Measurements from ENCODE around the gene TNRC18. TPM values are rescaled to one million over a fixed set of nuclear protein-coding genes. Genes with fewer than 3 reads are reported as not detected.

Gene TNRC18
- total and polyA plus RNA-seq, 9 donors: 48.6 to 153 (median 91.8) TPM

DNA sequence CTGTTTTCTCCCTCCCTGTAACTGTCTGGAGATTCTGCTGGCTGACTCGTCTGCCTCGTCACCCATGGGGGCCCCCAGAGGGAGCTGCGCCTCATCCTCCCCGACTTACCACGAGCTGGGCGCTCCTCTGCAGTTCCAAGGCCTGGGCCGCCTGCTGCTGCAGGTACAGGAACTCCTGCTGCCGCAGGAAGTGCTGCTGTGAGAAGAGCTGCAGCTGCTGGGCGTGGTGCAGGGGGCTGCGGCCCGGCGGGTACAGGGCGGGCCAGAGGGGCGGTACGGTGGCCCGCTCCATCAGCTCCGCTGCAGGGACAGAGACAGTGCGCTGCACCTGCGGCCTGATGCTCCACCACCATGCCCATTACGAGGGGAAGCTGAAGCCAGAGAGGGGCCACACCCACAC lies 47.7 kb downstream of the TNRC18 start:
- intact Hi-C loops (cut with DNase I): no loop called here
- 85 to 89% (median 89%) methylated on average over 9 to 20 of the region's 20 CpGs for WGBS, 3 donors
- DNase-seq: no peak
- Histone ChIP-seq H3K27me3 (no peaks in the 10 kb centered on the region), H3K4me1 (ENCODE audit: insufficient read depth) (peaks cover 11% of the 10 kb centered on the region), H3K27ac (no peak overlapping the region), H3K36me3 (no peaks in the 10 kb centered on the region), H3K4me3 (no peak overlapping the region), H3K9me3 (no peaks in the 10 kb centered on the region)
- no peak for TF ChIP-seq POLR2A (IDR thresholded peaks at IDR 0.05)
- TF ChIP-seq, protein P1, sequence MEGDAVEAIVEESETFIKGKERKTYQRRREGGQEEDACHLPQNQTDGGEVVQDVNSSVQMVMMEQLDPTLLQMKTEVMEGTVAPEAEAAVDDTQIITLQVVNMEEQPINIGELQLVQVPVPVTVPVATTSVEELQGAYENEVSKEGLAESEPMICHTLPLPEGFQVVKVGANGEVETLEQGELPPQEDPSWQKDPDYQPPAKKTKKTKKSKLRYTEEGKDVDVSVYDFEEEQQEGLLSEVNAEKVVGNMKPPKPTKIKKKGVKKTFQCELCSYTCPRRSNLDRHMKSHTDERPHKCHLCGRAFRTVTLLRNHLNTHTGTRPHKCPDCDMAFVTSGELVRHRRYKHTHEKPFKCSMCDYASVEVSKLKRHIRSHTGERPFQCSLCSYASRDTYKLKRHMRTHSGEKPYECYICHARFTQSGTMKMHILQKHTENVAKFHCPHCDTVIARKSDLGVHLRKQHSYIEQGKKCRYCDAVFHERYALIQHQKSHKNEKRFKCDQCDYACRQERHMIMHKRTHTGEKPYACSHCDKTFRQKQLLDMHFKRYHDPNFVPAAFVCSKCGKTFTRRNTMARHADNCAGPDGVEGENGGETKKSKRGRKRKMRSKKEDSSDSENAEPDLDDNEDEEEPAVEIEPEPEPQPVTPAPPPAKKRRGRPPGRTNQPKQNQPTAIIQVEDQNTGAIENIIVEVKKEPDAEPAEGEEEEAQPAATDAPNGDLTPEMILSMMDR (IDR thresholded peaks at IDR 0.05): no peak
- TF ChIP-seq EP300 (IDR thresholded peaks at IDR 0.05): no peak

DNA sequence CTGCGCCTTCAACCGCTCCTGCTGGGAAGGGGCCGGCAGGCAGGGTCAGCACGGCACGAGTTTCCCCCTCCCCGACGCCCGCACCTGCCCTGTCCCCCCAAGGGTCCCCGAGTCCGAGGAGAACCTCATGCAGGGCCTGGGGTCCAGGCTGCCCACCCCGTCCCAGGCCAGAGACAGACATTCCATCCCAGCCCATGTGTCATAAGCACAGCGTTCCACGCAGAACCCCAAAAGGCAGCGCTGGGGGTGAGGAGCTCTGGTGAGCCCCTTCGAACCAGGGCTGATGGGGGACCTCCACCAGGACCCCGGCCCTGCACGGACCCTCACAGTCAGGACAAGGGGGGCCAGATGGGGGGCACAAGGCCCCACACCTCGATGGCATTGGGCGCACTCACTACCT lies 49.2 kb downstream of the TNRC18 start:
- intact Hi-C loops (cut with DNase I): no loop called here
- 92 to 94% (median 93%) methylated on average over 19 of the region's 19 CpGs for WGBS, 3 donors
- Histone ChIP-seq H3K36me3 (no peaks in the 10 kb centered on the region), H3K9me3 (no peaks in the 10 kb centered on the region), H3K4me3 (no peak overlapping the region), H3K27ac (no peak overlapping the region), H3K4me1 (ENCODE audit: insufficient read depth) (no peaks in the 10 kb centered on the region), H3K27me3 (no peaks in the 10 kb centered on the region)
- no peak for DNase-seq
- TF ChIP-seq POLR2A (IDR thresholded peaks at IDR 0.05): no peak
- TF ChIP-seq, protein P1 (IDR thresholded peaks at IDR 0.05): no peak
- no peak for TF ChIP-seq EP300 (IDR thresholded peaks at IDR 0.05)

DNA sequence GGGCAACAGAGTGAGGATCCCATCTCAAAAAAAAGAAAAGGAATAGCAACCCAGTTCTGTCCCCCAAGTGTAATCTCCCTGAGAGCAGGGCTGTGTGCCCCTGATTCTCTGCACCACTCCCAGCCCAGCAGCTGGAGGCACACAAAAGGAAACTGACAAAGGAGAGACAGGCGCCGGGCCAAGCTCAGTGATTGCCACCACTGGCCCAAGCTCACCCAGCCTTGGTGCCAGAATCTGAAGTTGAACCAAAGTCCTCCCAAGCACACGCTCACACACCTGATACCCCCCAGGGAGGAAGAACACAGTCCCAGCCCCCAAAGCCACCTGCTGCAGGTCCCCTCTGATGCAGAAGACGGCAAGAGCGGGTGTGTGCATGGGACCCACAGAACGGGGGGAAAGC lies 50.3 kb downstream of the TNRC18 start:
- TF ChIP-seq, protein P1 (IDR thresholded peaks at IDR 0.05): no peak
- TF ChIP-seq POLR2A (IDR thresholded peaks at IDR 0.05): no peak
- no peak for TF ChIP-seq EP300 (IDR thresholded peaks at IDR 0.05)
- Histone ChIP-seq H3K27me3 (no peaks in the 10 kb centered on the region), H3K36me3 (no peaks in the 10 kb centered on the region), H3K4me3 (no peak overlapping the region), H3K9me3 (no peaks in the 10 kb centered on the region), H3K27ac (no peak overlapping the region), H3K4me1 (ENCODE audit: insufficient read depth) (peaks cover 2% of the 10 kb centered on the region)
- 89 to 93% (median 91%) methylated on average over 6 of the region's 6 CpGs for WGBS, 3 donors
- DNase-seq: no peak
- intact Hi-C loops (cut with DNase I): no loop called here

DNA sequence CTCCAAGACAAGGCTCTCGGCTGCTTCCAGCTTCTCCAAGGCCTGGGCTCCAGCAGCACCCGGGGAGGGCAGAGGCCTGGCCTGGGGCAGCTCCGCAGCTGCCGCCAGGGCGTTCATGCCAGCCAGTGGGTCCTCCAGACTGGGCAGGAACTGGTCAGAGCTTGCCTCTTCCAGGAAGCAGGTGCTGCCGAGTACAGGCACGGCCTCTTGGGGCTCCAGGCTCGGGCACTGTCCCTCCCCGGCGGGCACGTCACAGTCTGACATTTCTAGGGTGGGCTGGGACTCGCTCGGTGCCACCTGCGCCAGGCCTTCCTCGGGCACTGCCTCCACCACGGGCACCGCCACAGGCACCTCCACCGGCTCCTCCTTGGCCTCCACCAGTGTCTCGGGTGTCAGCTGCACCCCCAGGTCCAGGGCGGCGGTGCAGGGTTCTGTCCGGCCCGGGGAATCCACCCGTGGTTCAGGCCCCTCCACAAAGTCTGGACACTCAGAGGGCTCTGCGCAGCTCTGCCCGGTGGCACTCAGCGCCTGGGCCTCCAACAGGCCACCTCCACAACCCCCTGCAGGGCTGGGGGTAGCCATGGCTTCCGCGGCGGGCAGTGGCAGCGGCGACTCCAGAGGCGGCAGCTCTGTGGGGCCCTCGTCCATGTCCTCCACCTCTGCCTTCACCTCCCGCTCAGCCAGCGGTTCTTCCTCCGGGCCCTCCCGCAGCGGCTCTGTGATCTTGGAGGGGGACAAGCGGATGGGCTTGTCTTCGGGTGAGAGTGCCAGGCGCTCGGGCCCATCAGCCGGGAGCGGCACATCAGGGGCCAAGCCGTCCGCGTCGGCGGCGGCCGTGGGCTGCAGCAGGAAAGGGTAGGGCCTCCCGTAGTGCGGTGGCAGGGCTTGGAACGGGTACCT lies 52.9 kb downstream of the TNRC18 start:
- Histone ChIP-seq H3K27ac (no peak overlapping the region), H3K27me3 (no peaks in the 10 kb centered on the region), H3K4me1 (ENCODE audit: insufficient read depth) (peaks cover 4% of the 10 kb centered on the region), H3K4me3 (no peak overlapping the region), H3K36me3 (no peaks in the 10 kb centered on the region), H3K9me3 (no peaks in the 10 kb centered on the region)
- TF ChIP-seq POLR2A (IDR thresholded peaks at IDR 0.05): no peak
- no peak for TF ChIP-seq EP300 (IDR thresholded peaks at IDR 0.05)
- TF ChIP-seq, protein P1 (IDR thresholded peaks at IDR 0.05): no peak
- intact Hi-C loops (cut with DNase I): no loop called here
- no peak for DNase-seq
- 89 to 92% (median 91%) methylated on average over 33 to 55 of the region's 55 CpGs for WGBS, 3 donors
